Eye (tissue), 1 donor: ENCODE results near the gene CNTN4.

Source experiments
- DNase-seq: peaks from one replicate; pipeline ENCODE4 v3.0.0-alpha.2; 2015

Gene CNTN4

GRCh38 chr3:2274526-2274925 lies 175.9 kb downstream of the CNTN4 start:
- no peak for DNase-seq

GRCh38 chr3:2283818-2284217 lies 185.2 kb downstream of the CNTN4 start:
- no peak for DNase-seq

GRCh38 chr3:2300938-2301337 lies 202.3 kb downstream of the CNTN4 start:
- DNase-seq: no peak

GRCh38 chr3:2301361-2301760 lies 202.7 kb downstream of the CNTN4 start:
- no peak for DNase-seq

- DNase-seq: peak; percentile 86
Observed at GRCh38 chr3:2303566-2303965, 204.9 kb downstream of the CNTN4 start.

GRCh38 chr3:2311022-2311421 lies 212.4 kb downstream of the CNTN4 start:
- DNase-seq: no peak

- DNase-seq: no peak
Observed at GRCh38 chr3:2317521-2317920, 218.9 kb downstream of the CNTN4 start.

DNA sequence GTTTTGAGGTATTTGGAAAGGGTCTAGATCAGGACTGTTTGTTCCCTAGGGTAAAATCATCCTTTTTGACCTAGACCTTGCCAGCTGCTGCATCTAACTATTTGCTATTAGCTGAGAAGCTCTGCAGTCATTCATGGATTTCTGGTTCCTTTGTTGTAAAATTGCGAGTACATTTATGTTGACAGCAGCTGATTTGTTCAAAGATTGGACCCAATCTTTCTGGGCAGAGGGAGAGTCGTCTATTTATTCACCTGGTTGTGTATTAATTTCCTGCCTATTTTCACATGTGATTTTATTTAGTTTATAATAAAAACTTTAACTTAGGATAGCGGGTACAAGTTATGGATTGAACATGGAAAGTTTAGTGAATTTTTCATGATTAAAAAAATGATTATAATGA lies 236.3 kb downstream of the CNTN4 start:
- peak; percentile 53 for DNase-seq

DNA sequence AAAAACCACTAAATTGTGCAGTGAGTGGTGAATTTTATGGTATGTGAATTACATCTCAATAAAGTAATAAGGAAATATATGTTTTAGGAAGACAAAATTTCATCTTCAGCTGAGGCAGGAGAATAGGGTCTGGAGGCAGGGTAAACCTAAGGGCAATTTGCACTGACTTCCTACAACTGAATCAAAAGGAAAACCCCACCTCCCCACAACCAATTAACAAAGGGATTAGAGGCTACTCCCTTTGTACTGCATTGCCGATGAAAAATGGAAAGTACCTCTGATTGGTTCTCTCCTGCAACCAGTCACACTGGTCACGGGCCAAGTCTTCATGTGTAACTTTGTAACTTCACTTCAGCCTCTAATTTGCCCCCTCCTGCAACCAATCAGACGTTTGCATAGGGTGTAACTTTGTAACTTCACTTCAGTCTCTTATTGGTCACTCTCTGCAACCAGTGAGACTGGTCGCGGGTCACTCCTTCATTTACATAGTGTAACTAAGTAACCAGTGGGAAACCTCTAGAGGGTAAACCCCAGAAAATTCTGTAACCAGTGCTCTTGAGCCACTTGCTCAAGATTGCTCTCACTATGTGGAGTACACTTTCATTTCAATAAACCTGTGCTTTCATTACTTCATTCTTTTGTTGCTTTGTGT lies 244.5 kb downstream of the CNTN4 start:
- DNase-seq: no peak

GRCh38 chr3:2352134-2352762 lies 253.6 kb downstream of the CNTN4 start:
- DNase-seq: no peak

DNA sequence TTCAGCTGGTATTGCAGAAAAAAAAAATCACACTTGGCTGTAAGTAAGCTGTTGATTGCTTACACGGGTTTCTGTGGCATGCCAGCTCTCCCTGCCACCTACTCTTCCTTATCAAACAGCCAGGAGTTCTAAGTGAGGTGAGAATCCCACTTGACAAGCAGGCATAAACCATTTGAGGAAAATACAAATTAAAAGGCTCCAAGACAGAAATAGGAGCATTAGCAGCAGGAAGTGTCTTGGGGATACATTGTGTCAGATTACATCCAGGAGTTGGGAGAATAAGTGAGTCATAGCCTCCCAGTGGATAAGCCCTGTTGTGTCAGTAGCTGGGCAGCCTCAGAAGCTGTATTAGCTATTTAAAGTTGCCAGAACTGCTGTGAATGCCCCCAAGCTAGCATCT lies 256.0 kb downstream of the CNTN4 start:
- peak; percentile 25 for DNase-seq

DNA sequence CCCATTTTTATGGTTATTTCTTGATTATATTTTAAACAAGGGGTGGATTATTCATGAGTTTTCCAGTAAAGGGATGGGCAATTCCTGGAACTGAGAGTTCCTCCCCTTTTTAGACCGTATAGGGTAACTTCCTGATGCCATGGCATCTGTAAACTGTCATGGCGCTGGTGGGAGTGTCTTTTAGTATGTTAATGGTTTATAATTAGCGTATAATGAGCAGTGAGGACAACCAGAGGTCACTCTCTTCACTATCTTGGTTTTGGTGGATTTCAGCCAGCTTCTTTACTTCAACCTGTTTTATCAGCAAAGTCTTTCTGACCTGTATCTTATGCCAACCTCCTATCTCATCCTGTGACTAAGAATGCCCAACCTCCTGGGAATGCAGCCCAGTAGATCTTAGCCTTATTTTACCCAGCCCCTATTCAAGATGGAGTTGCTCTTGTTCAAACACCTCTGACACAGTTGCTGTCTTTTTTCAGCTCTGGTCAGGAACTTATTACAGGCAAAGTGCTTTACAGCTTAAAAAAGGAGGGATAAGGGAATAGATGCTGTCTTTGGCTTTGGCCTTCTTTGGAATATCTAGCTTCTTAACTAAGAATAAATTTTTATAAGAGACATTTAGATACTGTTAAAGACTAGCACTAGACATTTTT lies 257.8 kb downstream of the CNTN4 start:
- DNase-seq: no peak

- no peak for DNase-seq
Observed at GRCh38 chr3:2360815-2361214, 262.1 kb downstream of the CNTN4 start.

DNA sequence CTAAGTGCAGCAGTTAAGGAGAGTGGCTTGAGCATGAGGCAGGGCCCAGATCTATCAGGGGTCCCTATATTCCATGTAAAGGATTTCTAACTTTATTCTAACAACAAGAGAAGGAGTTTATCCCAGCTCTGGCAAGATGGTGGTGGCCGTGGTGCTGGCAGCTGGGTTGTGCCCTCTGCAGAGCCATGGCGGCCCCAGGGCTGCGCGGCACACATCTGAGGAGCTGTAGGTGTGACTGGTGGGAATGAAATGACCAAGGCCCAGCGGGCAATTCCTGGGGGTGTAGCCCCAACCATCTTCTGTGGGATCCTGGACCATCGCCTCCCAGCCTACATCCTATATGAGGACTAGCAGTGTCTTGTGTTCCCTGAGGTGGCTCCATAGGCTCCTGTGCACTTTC lies 263.5 kb downstream of the CNTN4 start:
- DNase-seq: no peak

DNA sequence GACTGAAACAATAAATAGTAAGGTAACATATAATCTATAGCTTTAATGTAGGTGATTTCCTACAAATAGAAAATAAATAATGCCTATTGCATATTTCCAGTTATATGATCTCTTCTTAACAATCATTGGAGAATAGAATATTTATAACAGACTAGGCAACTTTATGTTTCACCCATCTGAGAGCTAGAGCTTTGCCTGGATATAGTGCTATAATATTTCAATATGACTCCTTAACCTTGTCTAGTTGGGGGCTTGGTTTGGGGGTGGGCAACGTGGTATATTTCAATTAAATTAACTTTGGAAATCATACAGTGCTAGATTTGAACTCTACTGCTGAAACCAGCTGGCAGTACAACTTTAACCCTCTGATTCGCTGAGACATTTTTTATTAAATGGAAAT lies 265.2 kb downstream of the CNTN4 start:
- no peak for DNase-seq

DNA sequence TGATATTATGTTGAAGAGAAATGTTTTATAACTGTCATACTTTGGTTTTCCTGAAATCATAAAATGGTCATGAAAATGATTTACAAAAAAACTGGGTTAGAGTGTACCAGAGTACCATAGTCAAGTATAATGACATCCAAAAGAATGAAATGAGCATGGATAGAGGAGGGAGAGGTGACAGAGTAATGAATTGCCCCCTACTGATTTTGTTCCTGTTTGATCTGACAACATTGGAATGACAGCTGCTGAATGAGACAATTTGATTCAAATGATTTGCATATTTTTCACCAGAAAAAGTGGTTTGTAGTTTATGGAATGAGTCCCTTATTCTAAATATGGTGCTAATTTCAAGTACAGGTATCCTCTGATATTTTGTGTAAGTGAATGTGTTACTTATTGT lies 271.7 kb downstream of the CNTN4 start:
- DNase-seq: no peak

GRCh38 chr3:2372306-2372705 lies 273.6 kb downstream of the CNTN4 start:
- DNase-seq: no peak

- no peak for DNase-seq
Observed at GRCh38 chr3:2375376-2375775, 276.7 kb downstream of the CNTN4 start.

DNA sequence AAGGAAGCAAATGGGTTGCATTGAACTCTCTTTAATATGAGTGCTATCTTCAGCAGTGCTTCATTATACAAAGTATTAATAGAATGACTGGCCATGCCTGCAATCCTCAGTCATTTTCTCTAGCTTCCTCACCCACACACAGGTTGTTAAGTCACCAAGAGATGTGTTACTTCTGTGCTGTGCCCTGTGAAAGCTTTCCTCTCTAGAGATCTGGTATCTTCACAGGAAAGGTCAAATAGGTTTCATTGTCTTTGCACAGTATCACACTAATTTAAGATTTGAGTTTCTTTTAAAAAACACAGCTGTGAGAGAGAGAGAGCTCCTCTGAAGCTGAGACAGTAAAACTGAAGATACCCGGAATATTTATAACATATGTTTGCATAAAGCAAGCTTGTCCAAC lies 278.6 kb downstream of the CNTN4 start:
- DNase-seq: no peak

DNA sequence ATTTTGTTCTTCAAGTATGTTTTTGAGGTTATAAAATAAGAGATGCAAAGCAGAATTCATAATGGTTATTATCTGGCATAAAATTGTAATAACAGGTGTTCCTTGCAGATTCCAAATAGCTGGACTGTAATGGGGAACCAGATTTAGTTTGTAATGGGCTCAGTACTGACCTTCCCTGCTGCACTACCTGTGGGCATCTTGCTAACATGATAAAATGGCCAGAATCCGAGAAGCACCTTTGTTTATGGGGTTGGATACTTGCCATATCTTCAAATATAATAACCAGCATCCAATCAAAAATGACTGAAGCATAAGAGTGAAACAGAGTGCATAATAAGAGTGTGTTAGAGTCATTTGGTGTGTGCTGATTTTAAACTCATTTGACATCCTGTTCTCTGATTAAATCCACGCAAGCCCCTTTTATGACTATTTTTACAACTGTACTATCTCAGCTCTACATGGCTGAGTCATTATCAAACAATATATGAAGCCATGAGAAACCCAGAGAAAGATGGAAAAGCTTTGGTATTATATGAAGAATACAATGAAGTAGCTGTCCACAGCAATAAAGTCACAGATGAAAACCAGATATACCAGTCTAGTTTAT lies 292.4 kb downstream of the CNTN4 start:
- no peak for DNase-seq

DNA sequence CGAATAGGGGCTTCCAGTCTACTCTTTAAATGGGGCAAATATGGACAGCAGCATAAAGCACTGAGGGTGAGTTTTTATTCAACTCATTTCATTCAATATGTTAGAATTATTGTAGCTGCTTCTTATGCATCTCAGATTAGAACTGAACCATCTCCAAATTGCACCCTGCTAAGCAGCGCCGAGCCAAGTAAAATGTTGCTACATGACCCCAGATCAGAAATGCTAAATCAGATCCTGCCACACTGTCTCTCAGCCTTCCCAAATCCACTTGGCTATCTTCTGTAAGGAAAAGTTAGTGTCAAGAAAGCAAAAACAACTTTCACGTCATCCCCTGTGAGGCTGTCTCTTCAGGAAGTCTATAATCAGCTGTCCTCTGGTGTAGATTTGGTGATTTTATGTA lies 293.2 kb downstream of the CNTN4 start:
- no peak for DNase-seq

DNA sequence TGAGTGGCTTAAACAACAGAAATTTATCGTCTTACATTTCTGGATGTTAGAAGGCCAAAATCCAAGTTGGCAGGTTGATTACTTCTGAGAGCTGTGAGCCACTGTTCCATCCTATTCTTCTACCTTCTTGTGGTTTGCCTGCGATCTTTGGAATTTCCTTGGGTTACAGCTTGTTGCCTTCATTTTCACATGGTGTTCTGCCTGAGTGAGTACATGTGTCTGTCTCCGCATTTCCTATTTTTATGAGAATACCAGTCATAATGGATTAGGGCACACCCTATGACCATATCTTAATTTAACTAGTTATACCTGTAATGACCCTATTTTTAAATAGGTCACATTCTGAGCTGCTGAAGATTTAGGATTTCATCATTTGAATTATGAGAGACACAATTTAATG lies 294.3 kb downstream of the CNTN4 start:
- no peak for DNase-seq

GRCh38 chr3:2415083-2415482 lies 316.4 kb downstream of the CNTN4 start:
- no peak for DNase-seq

- DNase-seq: no peak
Observed at GRCh38 chr3:2420919-2421318, 322.3 kb downstream of the CNTN4 start.
